Measurements from ENCODE around the gene PPP1R9A.

The PPP1R9A gene

GRCh38 chr7:94888995-94889523 lies 18.3 kb upstream of the PPP1R9A start:
- Histone ChIP-seq H3K79me2 (ENCODE audit: control insufficient read depth, low read length) (no peaks in the 10 kb centered on the region), H3K4me3 (ENCODE audit: low read length) (no peak overlapping the region), H3K9me3 (ENCODE audit: control insufficient read depth, insufficient read depth, low read length) (no peaks in the 10 kb centered on the region), H3K4me1 (ENCODE audit: control insufficient read depth, low read length) (no peaks in the 10 kb centered on the region), H3K27me3 (ENCODE audit: control insufficient read depth, low read length) (no peaks in the 10 kb centered on the region), H3K4me2 (ENCODE audit: low read length) (no peak overlapping the region), H3K27ac (ENCODE audit: low read depth, low read length) (no peak overlapping the region), H3F3A (ENCODE audit: control insufficient read depth, insufficient read depth) (no peaks in the 10 kb centered on the region), H4K20me1 (ENCODE audit: control insufficient read depth, insufficient read depth, low read depth, low read length) (no peaks in the 10 kb centered on the region), H3K36me3 (ENCODE audit: control insufficient read depth, low read length) (no peaks in the 10 kb centered on the region), H3K9me2 (replicated peaks; ENCODE audit: control insufficient read depth, low read length) (no peaks in the 10 kb centered on the region)
- no peak for TF ChIP-seq CTCF (IDR thresholded peaks at IDR 0.05; ENCODE audit: low read depth, low read length, poor library complexity, severe bottlenecking)
- no peak for TF ChIP-seq EZH2phosphoT487 (IDR thresholded peaks at IDR 0.05; ENCODE audit: borderline replicate concordance, low read length)

GRCh38 chr7:94890216-94890615 lies 17.2 kb upstream of the PPP1R9A start:
- Histone ChIP-seq H3K36me3 (ENCODE audit: control insufficient read depth, low read length) (no peaks in the 10 kb centered on the region), H3K4me3 (ENCODE audit: low read length) (no peak overlapping the region), H3F3A (ENCODE audit: control insufficient read depth, insufficient read depth) (no peaks in the 10 kb centered on the region), H4K20me1 (ENCODE audit: control insufficient read depth, insufficient read depth, low read depth, low read length) (no peaks in the 10 kb centered on the region), H3K4me1 (ENCODE audit: control insufficient read depth, low read length) (no peaks in the 10 kb centered on the region), H3K9me2 (replicated peaks; ENCODE audit: control insufficient read depth, low read length) (no peaks in the 10 kb centered on the region), H3K27me3 (ENCODE audit: control insufficient read depth, low read length) (no peaks in the 10 kb centered on the region), H3K79me2 (ENCODE audit: control insufficient read depth, low read length) (no peaks in the 10 kb centered on the region), H3K27ac (ENCODE audit: low read depth, low read length) (no peak overlapping the region), H3K9me3 (ENCODE audit: control insufficient read depth, insufficient read depth, low read length) (no peaks in the 10 kb centered on the region), H3K4me2 (ENCODE audit: low read length) (no peak overlapping the region)
- no peak for TF ChIP-seq CTCF (IDR thresholded peaks at IDR 0.05; ENCODE audit: low read depth, low read length, poor library complexity, severe bottlenecking)
- no peak for TF ChIP-seq EZH2phosphoT487 (IDR thresholded peaks at IDR 0.05; ENCODE audit: borderline replicate concordance, low read length)

GRCh38 chr7:94893661-94894060 lies 13.7 kb upstream of the PPP1R9A start:
- Histone ChIP-seq H3K9me2 (replicated peaks; ENCODE audit: control insufficient read depth, low read length) (no peaks in the 10 kb centered on the region), H3K4me1 (ENCODE audit: control insufficient read depth, low read length) (no peaks in the 10 kb centered on the region), H3F3A (ENCODE audit: control insufficient read depth, insufficient read depth) (no peaks in the 10 kb centered on the region), H3K79me2 (ENCODE audit: control insufficient read depth, low read length) (no peaks in the 10 kb centered on the region), H3K27ac (ENCODE audit: low read depth, low read length) (no peak overlapping the region), H3K27me3 (ENCODE audit: control insufficient read depth, low read length) (no peaks in the 10 kb centered on the region), H3K9me3 (ENCODE audit: control insufficient read depth, insufficient read depth, low read length) (no peaks in the 10 kb centered on the region), H3K4me2 (ENCODE audit: low read length) (no peak overlapping the region), H3K4me3 (ENCODE audit: low read length) (no peak overlapping the region), H4K20me1 (ENCODE audit: control insufficient read depth, insufficient read depth, low read depth, low read length) (no peaks in the 10 kb centered on the region), H3K36me3 (ENCODE audit: control insufficient read depth, low read length) (no peaks in the 10 kb centered on the region)
- TF ChIP-seq CTCF (IDR thresholded peaks at IDR 0.05; ENCODE audit: low read depth, low read length, poor library complexity, severe bottlenecking) (no peak), EZH2phosphoT487 (IDR thresholded peaks at IDR 0.05; ENCODE audit: borderline replicate concordance, low read length) (no peak)

Data from DOHH2 (cell line).